Panc1 (cell line): ENCODE results near the gene RAD50. TPM values are rescaled to one million over a fixed set of nuclear protein-coding genes. Genes with fewer than 3 reads are reported as not detected.

ENCODE experiments used
- ATAC-seq: fragments of 200-7000 bp; cut with Tn5 transposase; 2 replicates; pipeline ENCODE4 v1.9.1; 2020; ENCODE audit warnings: mild to moderate bottlenecking, moderate library complexity
- BruUV-seq: library from RNA; stranded (reverse); fragments of 400-500 nt; replicated peaks from 2 replicates; lab custom pipeline; 2021; lab: Mats Ljungman, UMichigan
- CTCF ChIA-PET: fragments of 300-600 bp; sonication (Branson Sonifier 250); formaldehyde crosslinking; loops from one replicate; lab custom pipeline; 2022; ENCODE audit warnings: antibody characterized with exemption; lab: Charles Lee
- POLR2A ChIA-PET: fragments of 300-600 bp; sonication (Branson Sonifier 250); formaldehyde crosslinking; loops from one replicate; lab custom pipeline; 2022; ENCODE audit warnings: antibody characterized with exemption; lab: Charles Lee
- DNase-seq: peaks from one replicate; pipeline ENCODE4 v3.0.0-alpha.2; 2010; ENCODE audit warnings: low read depth, low spot score
- H3K27ac ChIP-seq: 2 replicates; pipeline ENCODE4 v1.5.1; 2011; ENCODE audit warnings: mild to moderate bottlenecking, low read length, inconsistent platforms
- H3K27me3 ChIP-seq: fragments of 200-500 bp; sonication (Bioruptor generic); 2 replicates; pipeline ENCODE4 v1.6.0; 2014; ENCODE audit warnings: low read length, inconsistent platforms; ENCODE audit not compliant: control insufficient read depth, insufficient read depth
- H3K36me3 ChIP-seq: fragments of 200-500 bp; sonication (Bioruptor generic); 2 replicates; pipeline ENCODE4 v1.5.1; 2014; ENCODE audit warnings: inconsistent platforms, mild to moderate bottlenecking, low read length, moderate library complexity; ENCODE audit not compliant: control insufficient read depth, insufficient read depth
- H3K4me1 ChIP-seq: 2 replicates; pipeline ENCODE4 v1.5.1; 2011; ENCODE audit warnings: inconsistent platforms, mild to moderate bottlenecking, low read length, moderate library complexity; ENCODE audit not compliant: control insufficient read depth, insufficient read depth
- H3K4me3 ChIP-seq, 2 experiments: 2 replicates each; pipeline ENCODE4 v1.5.1; 2011 to 2012; ENCODE audit warnings: low read depth in 2 of 2, low read length in 2 of 2, mild to moderate bottlenecking in 2 of 2, inconsistent platforms in 1 of 2, moderate library complexity in 1 of 2
- H3K9me3 ChIP-seq: fragments of 200-500 bp; sonication (Bioruptor generic); 2 replicates; pipeline ENCODE4 v1.5.1; 2014; ENCODE audit warnings: low read depth, mild to moderate bottlenecking, inconsistent platforms, low read length, moderate library complexity; ENCODE audit not compliant: control insufficient read depth, insufficient read depth
- CTCF ChIP-seq: fragments of 450-650 bp; IDR thresholded peaks from 2 replicates; pipeline ENCODE4 v1.5.1; 2017; ENCODE audit warnings: mild to moderate bottlenecking
- POLR2AphosphoS5 ChIP-seq: IDR thresholded peaks from 2 replicates; pipeline ENCODE4 v1.6.1; 2012; ENCODE audit warnings: mild to moderate bottlenecking, low read depth, low read length, moderate library complexity
- REST ChIP-seq, 2 experiments: IDR thresholded peaks; 2 replicates each; pipeline ENCODE4 v1.6.1; 2011 to 2012; ENCODE audit warnings: low read depth in 2 of 2, control low read depth in 1 of 2, low read length in 1 of 2, mild to moderate bottlenecking in 1 of 2, moderate library complexity in 1 of 2; ENCODE audit not compliant: insufficient read depth in 1 of 2
- SIN3A ChIP-seq: IDR thresholded peaks from 2 replicates; pipeline ENCODE4 v1.6.1; 2012; ENCODE audit warnings: low read depth, mild to moderate bottlenecking, low read length, moderate library complexity, borderline replicate concordance; ENCODE audit not compliant: insufficient read depth
- TCF7L2 ChIP-seq: IDR thresholded peaks from 2 replicates; pipeline ENCODE4 v1.6.1; 2011; ENCODE audit warnings: mild to moderate bottlenecking, low read depth, low read length, inconsistent platforms
- in situ Hi-C: cut with HindIII; loops from 2 replicates; pipeline ENCODE4 v1.10.0; 2016; ENCODE audit warnings: low sequenced_read_pairs, low pct_unique_long_range_greater_than_20kb
- intact Hi-C: fragments of 100-400 bp; cut with micrococcal nuclease; formaldehyde crosslinking; loops from one replicate; pipeline ENCODE4 v1.10.0; 2022; ENCODE audit not compliant: unreplicated experiment
- total RNA-seq: library from RNA; stranded (reverse); gene quantifications from one replicate; pipeline ENCODE4 v1.2.1, GENCODE V29; 2021; ENCODE audit not compliant: unreplicated experiment

The RAD50 gene
- total RNA-seq, 1 experiment from 2014 or later, result 77.6 TPM

GRCh38 chr5:132677191-132677590, 120.4 kb downstream of the RAD50 start:
- CTCF ChIA-PET, result no interaction called here
- intact Hi-C loops (no loop called here), in situ Hi-C loops (no loop called here)
- POLR2A ChIA-PET, result no interaction called here
- Histone ChIP-seq H3K36me3 (no peaks in the 10 kb centered on the region), H3K4me1 (peaks cover 22% of the 10 kb centered on the region), H3K27me3 (no peaks in the 10 kb centered on the region), H3K9me3 (no peaks in the 10 kb centered on the region), H3K4me3 (no peak overlapping the region), H3K27ac (no peak overlapping the region)
- no TSS peak for BruUV-seq
- TF ChIP-seq SIN3A (no peak), TCF7L2 (no peak), CTCF (no peak), REST (IDR thresholded peaks at IDR 0.05; ENCODE audit: insufficient read depth in 1 of 2, low read depth in 2 of 2, low read length in 1 of 2) (no peak), POLR2AphosphoS5 (no peak)
- ATAC-seq, result peak; percentile 97
- DNase-seq, result peak; percentile 70

GRCh38 chr5:132677682-132678400, 121.1 kb downstream of the RAD50 start:
- TF ChIP-seq TCF7L2 (no peak), POLR2AphosphoS5 (no peak), CTCF (no peak), REST (IDR thresholded peaks at IDR 0.05; ENCODE audit: insufficient read depth in 1 of 2, low read depth in 2 of 2, low read length in 1 of 2) (no peak), SIN3A (no peak)
- ChIA-PET CTCF (no interaction called here), POLR2A (no interaction called here)
- H3K4me1 ChIP-seq, result peaks cover 22% of the 10 kb centered on the region
- no peak for DNase-seq
- H3K4me3 ChIP-seq, result no peak overlapping the region
- H3K9me3 ChIP-seq, result no peaks in the 10 kb centered on the region
- no peak overlapping the region for H3K27ac ChIP-seq
- no peaks in the 10 kb centered on the region for H3K36me3 ChIP-seq
- H3K27me3 ChIP-seq, result no peaks in the 10 kb centered on the region
- intact Hi-C loops, result no loop called here
- in situ Hi-C loops, result no loop called here
- no TSS peak for BruUV-seq
- ATAC-seq, result no peak
